PFSK-1 (cell line): ENCODE measurements around the gene TCAP.

Experiments
- POLR2AphosphoS5 ChIP-seq: IDR thresholded peaks from 2 replicates; pipeline ENCODE4 v1.6.1; 2012; ENCODE audit warnings: low read depth, mild to moderate bottlenecking, control low read depth, low read length, moderate library complexity
- REST ChIP-seq, 2 experiments: IDR thresholded peaks; 2 replicates each; pipeline versions ENCODE4 v1.6.1 to v1.8.0; 2011 to 2012; ENCODE audit warnings: low read depth in 2 of 2, low read length in 2 of 2, control low read depth in 1 of 2, inconsistent platforms in 1 of 2, mild to moderate bottlenecking in 1 of 2, moderate library complexity in 1 of 2; ENCODE audit not compliant: insufficient read depth in 1 of 2
- SIN3A ChIP-seq: IDR thresholded peaks from 2 replicates; pipeline ENCODE4 v1.6.1; 2012; ENCODE audit warnings: mild to moderate bottlenecking, low read length, moderate library complexity, borderline replicate concordance; ENCODE audit not compliant: insufficient read depth
- TAF1 ChIP-seq: IDR thresholded peaks from 2 replicates; pipeline ENCODE4 v1.6.1; 2012; ENCODE audit warnings: low read length, control low read depth, borderline replicate concordance; ENCODE audit not compliant: insufficient read depth

GRCh38 chr17:39704821-39705551 lies 39.8 kb downstream of the TCAP start:
- no peak for TF ChIP-seq POLR2AphosphoS5
- TF ChIP-seq REST (IDR thresholded peaks at IDR 0.05; ENCODE audit: insufficient read depth in 1 of 2, low read depth in 2 of 2, low read length in 2 of 2) = no peak
- no peak for TF ChIP-seq SIN3A
- no peak for TF ChIP-seq TAF1
